GM04504 (cell line): ENCODE results near the gene HRH2.

Experiments
- DNase-seq: peaks from one replicate; pipeline ENCODE4 v3.0.0-alpha.2; 2012; ENCODE audit warnings: low read depth

The HRH2 gene

GRCh38 chr5:175692996-175693710 lies 35.3 kb downstream of the HRH2 start:
- DNase-seq: no peak

DNA sequence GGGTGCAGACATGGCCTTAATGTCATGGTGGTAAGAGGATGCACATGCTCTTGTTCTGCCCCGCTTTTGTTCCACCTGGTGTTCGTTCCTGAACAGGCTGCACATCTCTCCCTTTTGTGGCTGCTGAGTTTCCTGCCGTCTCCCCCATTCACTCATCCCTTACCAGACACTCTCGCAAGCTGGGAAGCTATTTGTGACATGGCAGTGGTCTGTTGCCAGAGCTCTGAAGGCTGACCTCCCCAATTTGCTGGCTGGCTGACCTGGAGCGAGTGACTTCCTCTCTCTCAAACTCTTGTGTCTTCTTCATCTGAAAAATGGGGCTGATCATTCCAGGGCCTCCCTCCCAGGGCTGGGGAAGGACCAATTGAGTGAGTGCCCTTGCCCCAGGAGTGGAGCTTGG lies 35.9 kb downstream of the HRH2 start:
- no peak for DNase-seq

GRCh38 chr5:175694371-175695160 lies 36.7 kb downstream of the HRH2 start:
- DNase-seq: no peak

DNA sequence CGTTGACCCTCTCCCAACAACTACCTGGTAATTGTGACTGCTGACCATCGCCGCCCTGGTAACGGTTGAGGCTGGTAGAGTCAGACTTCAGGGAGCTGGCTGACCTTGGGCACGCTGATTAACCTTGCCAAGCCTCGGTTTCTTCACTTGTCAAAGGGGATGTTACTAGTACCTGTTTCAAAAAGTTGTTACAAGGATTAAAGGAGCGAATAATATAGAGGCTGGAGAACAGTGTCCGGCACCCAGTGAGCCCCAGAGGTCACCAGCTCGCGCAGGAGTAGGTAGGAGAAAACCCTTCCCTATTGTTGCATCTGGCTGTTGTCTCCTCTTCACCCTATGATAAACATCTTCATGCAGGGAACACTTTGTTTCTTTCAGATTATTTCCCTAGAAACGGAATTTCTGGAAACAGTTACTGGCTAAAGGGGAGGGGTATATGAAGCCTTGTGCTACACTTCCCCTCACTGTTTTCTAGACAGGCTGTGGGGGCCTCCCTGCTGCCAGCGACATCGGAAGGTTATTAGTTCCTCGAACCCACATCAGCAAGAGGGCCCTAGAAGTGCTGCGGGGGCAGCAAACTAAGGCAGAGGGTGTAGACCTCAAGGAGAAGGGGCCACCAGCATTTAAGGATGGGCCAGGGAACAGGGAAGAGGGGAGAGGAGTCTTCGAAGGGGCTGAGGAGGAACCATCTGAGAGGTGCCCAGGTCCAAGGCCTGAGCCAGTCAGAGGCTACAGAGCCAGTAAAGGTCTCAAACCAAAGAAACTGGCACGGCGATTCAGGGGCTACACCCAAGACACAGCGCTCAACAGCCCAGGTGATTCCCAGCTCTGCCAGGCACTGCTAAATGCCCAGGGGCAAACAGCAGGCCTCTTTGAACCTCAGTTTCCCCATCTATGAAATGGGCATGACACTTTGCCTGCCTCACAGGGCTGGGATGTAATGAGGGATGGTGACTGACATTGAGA lies 37.6 kb downstream of the HRH2 start:
- no peak for DNase-seq

- no peak for DNase-seq
Measured at GRCh38 chr5:175696139-175696854, 38.4 kb downstream of the HRH2 start.

DNA sequence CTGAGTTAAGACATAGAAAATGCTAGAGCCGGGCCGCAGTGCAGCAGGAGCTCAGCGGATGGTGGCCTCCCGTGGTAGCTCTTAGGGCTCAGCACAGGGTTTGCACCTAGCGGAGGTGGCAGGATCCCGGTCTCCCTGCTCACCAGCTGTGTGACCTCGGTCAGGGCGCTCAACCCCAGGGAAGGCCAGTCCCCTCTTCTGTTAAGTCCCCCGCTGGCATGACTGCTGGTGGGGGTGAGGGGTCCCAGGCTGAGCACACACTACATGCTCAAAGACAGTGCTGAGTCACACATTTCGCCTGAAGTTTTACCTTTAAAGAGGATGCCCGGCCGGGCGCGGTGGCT lies 39.0 kb downstream of the HRH2 start:
- DNase-seq: no peak

DNA sequence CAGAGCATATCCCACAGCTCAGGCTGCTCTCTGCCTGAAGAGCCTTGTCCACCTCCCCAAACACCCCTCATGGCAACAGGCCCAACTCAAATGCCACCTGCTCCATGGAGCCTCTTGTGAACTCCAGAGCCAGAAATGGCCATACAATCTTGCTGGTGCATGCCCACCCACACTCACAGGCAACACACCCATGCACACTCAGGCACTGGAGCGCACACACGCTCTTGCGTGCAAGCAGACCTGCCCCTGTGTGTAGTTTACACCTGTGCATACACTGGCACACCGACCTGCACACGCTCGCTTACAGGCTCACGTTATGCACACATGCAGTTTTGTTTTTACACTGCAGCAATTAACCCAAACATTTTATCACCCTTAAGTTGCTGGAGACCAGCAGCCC lies 40.0 kb downstream of the HRH2 start:
- DNase-seq: no peak

DNA sequence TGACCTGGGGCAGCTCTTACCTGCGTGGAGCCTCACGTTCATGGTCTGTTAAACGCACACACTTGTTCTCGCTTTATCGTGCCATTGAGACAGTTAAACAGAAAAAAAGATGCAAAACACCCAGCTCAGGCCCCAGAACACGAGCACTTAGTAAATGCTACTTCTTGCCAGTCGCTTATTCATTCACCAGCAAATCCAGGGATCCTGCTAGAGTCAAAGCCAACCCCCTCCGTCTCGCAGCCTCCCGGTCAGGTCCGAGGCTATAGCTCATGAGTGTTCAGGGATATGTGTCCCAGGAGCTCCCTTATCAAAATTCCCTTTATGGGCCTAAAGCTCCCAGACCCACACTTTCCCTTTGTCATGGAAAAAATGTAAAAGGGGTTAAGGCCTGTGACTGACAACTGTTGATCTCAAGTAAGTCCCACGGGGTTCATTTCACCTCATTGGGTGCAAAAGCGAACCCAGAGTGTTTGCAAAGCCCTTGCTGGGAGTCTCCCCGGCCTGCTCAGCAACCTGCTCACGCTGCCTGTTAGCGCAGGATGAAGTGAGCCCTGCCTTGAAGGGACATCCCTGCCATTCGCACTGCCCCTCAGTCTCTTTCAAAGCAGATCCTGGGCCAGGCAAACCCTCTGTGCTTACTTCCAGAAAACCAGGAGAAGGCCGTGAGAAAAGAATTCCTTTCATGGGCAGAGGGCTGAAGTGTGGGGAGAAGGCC lies 40.7 kb downstream of the HRH2 start:
- no peak for DNase-seq

- DNase-seq: no peak
Measured at GRCh38 chr5:175700991-175701390, 43.1 kb downstream of the HRH2 start.

- no peak for DNase-seq
Measured at GRCh38 chr5:175701797-175702196, 43.9 kb downstream of the HRH2 start.

- DNase-seq: no peak
Measured at GRCh38 chr5:175706499-175706898, 48.6 kb downstream of the HRH2 start.

DNA sequence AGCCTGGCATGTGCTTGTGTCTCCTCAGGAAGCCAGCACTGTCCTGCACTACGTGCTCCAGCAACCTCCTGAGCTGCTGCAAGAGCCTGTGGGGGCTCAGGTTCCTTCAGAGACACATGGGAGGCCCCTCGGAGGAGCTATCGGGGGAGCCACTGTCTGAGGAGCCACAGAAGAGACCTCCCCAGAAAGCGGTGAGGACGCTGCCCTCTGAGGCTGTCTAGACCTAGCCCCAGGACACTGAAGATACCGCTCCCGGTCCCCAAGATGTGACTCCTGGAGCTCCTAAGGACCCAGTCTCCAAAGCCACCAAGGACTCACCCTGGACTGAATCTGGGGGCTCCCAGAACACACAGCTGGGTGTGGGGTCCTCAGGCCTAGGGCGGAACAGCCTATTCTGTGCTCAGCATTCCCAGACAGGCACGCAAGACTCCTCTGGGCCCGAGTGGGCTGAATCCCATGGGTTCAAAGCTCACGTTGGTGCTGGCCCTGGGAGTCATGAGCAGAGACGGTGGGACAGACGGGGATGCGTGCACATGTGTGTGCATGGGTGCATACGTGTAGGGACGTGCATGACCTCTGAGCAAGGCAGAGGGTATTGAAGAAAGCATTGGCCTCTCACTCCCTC lies 50.0 kb downstream of the HRH2 start:
- DNase-seq: no peak

- DNase-seq: no peak
Measured at GRCh38 chr5:175709276-175709781, 51.5 kb downstream of the HRH2 start.

DNA sequence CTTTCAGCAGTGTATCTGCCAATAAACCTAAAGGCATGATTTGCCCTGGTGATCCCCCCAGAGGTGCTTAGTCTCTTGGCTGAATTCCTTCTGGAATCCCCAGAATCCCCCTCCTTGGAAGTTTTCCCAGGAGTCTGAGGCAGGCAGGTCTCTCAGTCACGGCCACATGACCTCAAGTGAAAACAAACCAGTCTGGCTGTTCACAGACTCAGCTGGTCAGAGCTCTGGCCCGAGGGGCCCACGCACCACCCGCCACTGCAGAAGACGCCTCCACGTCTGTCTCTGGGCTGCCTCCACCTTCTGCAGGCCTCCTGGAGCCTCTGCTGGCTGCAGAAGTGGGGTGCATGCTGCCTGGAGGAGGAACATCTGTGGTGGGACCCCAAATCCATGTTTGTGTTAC lies 52.5 kb downstream of the HRH2 start:
- DNase-seq: no peak

DNA sequence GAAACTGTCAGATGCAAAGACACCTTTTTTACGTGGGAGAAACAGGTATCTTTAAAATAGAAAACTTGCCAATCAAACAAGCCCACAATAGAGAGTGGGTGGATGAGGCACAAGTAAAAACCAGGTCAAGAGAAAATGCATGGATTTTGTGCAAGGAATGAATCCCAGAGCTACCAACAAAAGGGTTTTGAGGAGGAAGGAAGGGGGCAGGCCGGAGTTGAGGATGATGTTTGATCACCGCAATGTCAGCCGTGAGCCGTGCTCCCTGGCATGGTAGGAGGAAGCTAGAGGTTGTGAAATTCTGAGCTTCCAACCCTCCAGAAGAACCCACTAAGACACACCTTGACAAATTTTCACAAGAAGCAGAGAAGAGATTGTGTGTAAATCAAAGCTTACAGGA lies 53.2 kb downstream of the HRH2 start:
- DNase-seq: no peak

GRCh38 chr5:175711472-175712312 lies 53.8 kb downstream of the HRH2 start:
- no peak for DNase-seq

- DNase-seq: no peak
Measured at GRCh38 chr5:175712313-175712680, 54.4 kb downstream of the HRH2 start.

DNA sequence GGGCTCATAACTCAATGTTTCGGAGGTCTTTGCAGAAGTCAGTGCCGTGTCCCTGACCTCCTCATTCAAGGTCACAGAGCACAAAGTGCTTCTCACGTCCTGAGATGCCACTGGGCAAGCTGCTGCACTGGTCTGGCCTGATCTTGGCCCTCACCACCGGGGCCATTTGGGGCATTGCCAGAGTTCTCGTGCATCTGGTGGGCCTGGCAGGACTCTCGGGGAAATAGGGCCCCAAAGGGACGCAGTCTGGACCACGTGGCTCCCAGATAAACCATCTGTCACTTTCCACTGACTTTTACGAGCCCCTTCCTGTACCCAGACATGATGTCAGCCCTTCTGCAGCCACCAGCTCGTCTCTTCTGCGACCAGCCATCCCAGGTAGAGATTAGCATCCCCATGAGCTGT lies 54.8 kb downstream of the HRH2 start:
- DNase-seq: no peak

DNA sequence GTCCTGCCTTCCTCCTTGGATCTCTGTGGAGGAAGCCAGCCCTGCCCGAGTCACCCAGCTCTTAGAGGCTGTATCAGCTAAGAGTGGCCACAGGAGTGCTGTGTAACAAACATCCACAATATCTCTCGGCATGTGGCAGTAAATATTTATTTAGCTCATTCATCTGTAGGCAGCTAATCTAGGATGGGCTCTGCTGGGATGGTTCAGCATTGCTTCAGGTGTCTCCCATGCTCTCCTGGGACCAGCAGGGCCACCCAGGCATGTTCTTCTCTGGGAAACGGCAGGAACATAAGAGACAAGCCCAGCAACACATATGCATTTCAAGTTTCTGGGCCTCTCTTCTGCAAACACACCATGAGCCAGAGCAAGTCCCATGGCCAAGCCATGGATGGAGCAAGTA lies 56.1 kb downstream of the HRH2 start:
- DNase-seq: no peak
